SK-N-SH treated with all-trans-retinoic acid at 6 μM for 48 hours (cell line): ENCODE results near the gene TRAPPC10.

ENCODE experiments used
- ATAC-seq: fragments of 200-7000 bp; cut with Tn5 transposase; 3 replicates; pipeline ENCODE4 v1.9.1; 2020; ENCODE audit warnings: mild to moderate bottlenecking, moderate library complexity
- ARNTL ChIP-seq: fragments of 450-650 bp; formaldehyde crosslinking; IDR thresholded peaks from 2 replicates; pipeline ENCODE4 v1.5.0; 2020; ENCODE audit warnings: low read depth, mild to moderate bottlenecking, moderate library complexity, borderline replicate concordance
- BACH2 ChIP-seq: fragments of 250-450 bp; sonication (Bioruptor Pico); IDR thresholded peaks from 2 replicates; pipeline ENCODE4 v1.9.0; 2021; ENCODE audit warnings: mild to moderate bottlenecking, borderline replicate concordance
- CREB5 ChIP-seq: fragments of 250-450 bp; sonication (Bioruptor Pico); IDR thresholded peaks from 2 replicates; pipeline ENCODE4 v1.5.1; 2020; ENCODE audit warnings: low read depth, mild to moderate bottlenecking, moderate library complexity
- CSDC2 ChIP-seq: fragments of 250-450 bp; sonication (Bioruptor Pico); IDR thresholded peaks from 2 replicates; pipeline ENCODE4 v1.5.0; 2020; ENCODE audit warnings: mild to moderate bottlenecking, moderate library complexity
- CSRNP3 ChIP-seq: fragments of 250-450 bp; sonication (Bioruptor Pico); IDR thresholded peaks from 2 replicates; pipeline ENCODE4 v1.5.1; 2021; ENCODE audit warnings: mild to moderate bottlenecking, moderate library complexity
- ESRRG ChIP-seq: fragments of 250-450 bp; sonication (Bioruptor Pico); IDR thresholded peaks from 2 replicates; pipeline ENCODE4 v1.6.1; 2021; ENCODE audit warnings: mild to moderate bottlenecking
- GLIS3 ChIP-seq: fragments of 250-450 bp; sonication (Bioruptor Pico); IDR thresholded peaks from 2 replicates; pipeline ENCODE4 v1.5.0; 2020; ENCODE audit warnings: mild to moderate bottlenecking, moderate library complexity
- OSR1 ChIP-seq: fragments of 250-450 bp; sonication (Bioruptor Pico); IDR thresholded peaks from 2 replicates; pipeline ENCODE4 v1.8.0; 2022; ENCODE audit warnings: moderate library complexity, mild to moderate bottlenecking, inconsistent platforms
- PATZ1 ChIP-seq: fragments of 250-450 bp; sonication (Bioruptor Pico); IDR thresholded peaks from 2 replicates; pipeline ENCODE4 v1.8.0; 2020; ENCODE audit warnings: mild to moderate bottlenecking, moderate library complexity, borderline replicate concordance
- POU6F1 ChIP-seq: fragments of 250-450 bp; sonication (Bioruptor Pico); IDR thresholded peaks from 2 replicates; pipeline ENCODE4 v1.8.0; 2021; ENCODE audit warnings: low read depth, mild to moderate bottlenecking, moderate library complexity, borderline replicate concordance
- PPARA ChIP-seq: fragments of 250-450 bp; sonication (Bioruptor Pico); IDR thresholded peaks from 2 replicates; pipeline ENCODE4 v1.5.0; 2020; ENCODE audit warnings: mild to moderate bottlenecking, borderline replicate concordance
- RARB ChIP-seq: fragments of 250-450 bp; sonication (Bioruptor Pico); IDR thresholded peaks from 2 replicates; pipeline ENCODE4 v1.8.0; 2021; ENCODE audit warnings: mild to moderate bottlenecking, moderate library complexity
- TCF4 ChIP-seq: fragments of 250-450 bp; sonication (Bioruptor Pico); IDR thresholded peaks from 2 replicates; pipeline ENCODE4 v1.8.0; 2021; ENCODE audit warnings: mild to moderate bottlenecking, moderate library complexity, borderline replicate concordance
- TOX ChIP-seq: fragments of 250-450 bp; sonication (Bioruptor Pico); IDR thresholded peaks from 2 replicates; pipeline ENCODE4 v1.8.0; 2021; ENCODE audit warnings: mild to moderate bottlenecking, moderate library complexity, borderline replicate concordance
- TSHZ2 ChIP-seq: fragments of 250-450 bp; sonication (Bioruptor Pico); IDR thresholded peaks from 2 replicates; pipeline ENCODE4 v1.5.0; 2020; ENCODE audit warnings: mild to moderate bottlenecking, moderate library complexity
- ZFP3 ChIP-seq: fragments of 250-450 bp; sonication (Bioruptor Pico); IDR thresholded peaks from 2 replicates; pipeline ENCODE4 v1.5.0; 2020; ENCODE audit warnings: mild to moderate bottlenecking, moderate library complexity
- ZFP30 ChIP-seq: fragments of 450-650 bp; formaldehyde crosslinking; IDR thresholded peaks from 2 replicates; pipeline ENCODE4 v1.5.0; 2022; ENCODE audit warnings: mild to moderate bottlenecking, moderate library complexity
- ZNF70 ChIP-seq: fragments of 450-650 bp; formaldehyde crosslinking; IDR thresholded peaks from 2 replicates; pipeline ENCODE4 v1.5.0; 2020; ENCODE audit warnings: mild to moderate bottlenecking, moderate library complexity
- ZNF8 ChIP-seq: fragments of 450-650 bp; formaldehyde crosslinking; IDR thresholded peaks from 2 replicates; pipeline ENCODE4 v1.5.0; 2020; ENCODE audit warnings: mild to moderate bottlenecking, moderate library complexity

Gene TRAPPC10

GRCh38 chr21:44052830-44053226 lies 40.7 kb downstream of the TRAPPC10 start:
- ATAC-seq: no peak
- TF ChIP-seq CSRNP3 (CRISPR knock-in tag) (no peak), ZNF70 (no peak), BACH2 (CRISPR knock-in tag) (no peak), TSHZ2 (CRISPR knock-in tag) (no peak)

GRCh38 chr21:44053567-44053966 lies 41.5 kb downstream of the TRAPPC10 start:
- TF ChIP-seq PATZ1 (no peak), POU6F1 (no peak), GLIS3 (no peak), TCF4 (CRISPR knock-in tag) (no peak), PPARA (CRISPR knock-in tag) (no peak), TOX (no peak), ZFP30 (CRISPR knock-in tag) (no peak), OSR1 (no peak), CSDC2 (CRISPR knock-in tag) (no peak), TSHZ2 (CRISPR knock-in tag) (no peak), RARB (no peak), ESRRG (CRISPR knock-in tag) (no peak), CREB5 (CRISPR knock-in tag) (no peak), ZNF70 (no peak), BACH2 (CRISPR knock-in tag) (no peak), ARNTL (CRISPR knock-in tag) (no peak), CSRNP3 (CRISPR knock-in tag) (no peak), ZNF8 (CRISPR knock-in tag) (no peak), ZFP3 (no peak)
- TF ChIP-seq, all 23 proteins: peak for 0
- ATAC-seq: no peak
